Measurements from ENCODE around the gene MRPL14.

DNA sequence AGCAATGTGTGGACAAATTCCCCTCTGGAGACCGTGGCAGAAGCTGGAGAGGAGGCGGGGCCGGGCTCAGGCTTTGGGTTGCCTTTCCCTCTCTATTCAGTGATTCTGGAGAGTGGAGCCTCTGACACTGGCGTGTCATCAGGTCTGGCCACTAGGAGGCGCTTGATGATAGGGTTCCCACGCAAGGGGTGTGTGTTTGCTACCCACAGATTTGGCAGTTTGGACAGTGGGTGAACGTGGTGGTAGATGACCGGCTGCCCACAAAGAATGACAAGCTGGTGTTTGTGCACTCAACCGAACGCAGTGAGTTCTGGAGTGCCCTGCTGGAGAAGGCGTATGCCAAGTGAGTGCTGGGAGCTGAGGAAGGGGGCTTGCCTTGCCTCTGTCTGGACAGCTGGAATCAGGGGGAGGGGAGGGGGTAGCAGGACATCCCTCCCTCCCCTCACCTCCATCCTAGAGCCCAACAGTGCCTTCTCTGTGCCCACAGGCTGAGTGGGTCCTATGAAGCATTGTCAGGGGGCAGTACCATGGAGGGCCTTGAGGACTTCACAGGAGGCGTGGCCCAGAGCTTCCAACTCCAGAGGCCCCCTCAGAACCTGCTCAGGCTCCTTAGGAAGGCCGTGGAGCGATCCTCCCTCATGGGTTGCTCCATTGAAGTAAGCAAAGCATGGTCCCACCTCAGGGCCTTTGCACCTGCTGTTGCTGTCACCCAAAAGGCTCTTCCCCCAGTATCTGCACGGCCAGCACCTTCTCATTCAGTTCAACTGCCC is 45.7 kb upstream of the MRPL14 start:
- peak in 2 of 3 donors; percentile 31 to 57 for TF ChIP-seq POLR2AphosphoS5 (IDR thresholded peaks at IDR 0.05)
- TF ChIP-seq, protein P1, sequence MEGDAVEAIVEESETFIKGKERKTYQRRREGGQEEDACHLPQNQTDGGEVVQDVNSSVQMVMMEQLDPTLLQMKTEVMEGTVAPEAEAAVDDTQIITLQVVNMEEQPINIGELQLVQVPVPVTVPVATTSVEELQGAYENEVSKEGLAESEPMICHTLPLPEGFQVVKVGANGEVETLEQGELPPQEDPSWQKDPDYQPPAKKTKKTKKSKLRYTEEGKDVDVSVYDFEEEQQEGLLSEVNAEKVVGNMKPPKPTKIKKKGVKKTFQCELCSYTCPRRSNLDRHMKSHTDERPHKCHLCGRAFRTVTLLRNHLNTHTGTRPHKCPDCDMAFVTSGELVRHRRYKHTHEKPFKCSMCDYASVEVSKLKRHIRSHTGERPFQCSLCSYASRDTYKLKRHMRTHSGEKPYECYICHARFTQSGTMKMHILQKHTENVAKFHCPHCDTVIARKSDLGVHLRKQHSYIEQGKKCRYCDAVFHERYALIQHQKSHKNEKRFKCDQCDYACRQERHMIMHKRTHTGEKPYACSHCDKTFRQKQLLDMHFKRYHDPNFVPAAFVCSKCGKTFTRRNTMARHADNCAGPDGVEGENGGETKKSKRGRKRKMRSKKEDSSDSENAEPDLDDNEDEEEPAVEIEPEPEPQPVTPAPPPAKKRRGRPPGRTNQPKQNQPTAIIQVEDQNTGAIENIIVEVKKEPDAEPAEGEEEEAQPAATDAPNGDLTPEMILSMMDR (IDR thresholded peaks at IDR 0.05): peak; percentile 80 to 95 (median 93)
